Sigmoid colon (tissue), 4 donors: Measurements from ENCODE around the gene XPO6.

Experiments
- EP300 ChIP-seq, 4 donors: sonication (generic); formaldehyde crosslinking; IDR thresholded peaks; one replicate each; pipeline ENCODE4 v1.6.1; 2017; ENCODE audit warnings: antibody characterized with exemption in 4 of 4
- POLR2A ChIP-seq, 2 donors: fragments of 450-650 bp; IDR thresholded peaks; one replicate each; pipeline ENCODE4 v1.6.1; 2016; ENCODE audit warnings: antibody characterized with exemption in 2 of 2, mild to moderate bottlenecking in 2 of 2, moderate library complexity in 2 of 2

DNA sequence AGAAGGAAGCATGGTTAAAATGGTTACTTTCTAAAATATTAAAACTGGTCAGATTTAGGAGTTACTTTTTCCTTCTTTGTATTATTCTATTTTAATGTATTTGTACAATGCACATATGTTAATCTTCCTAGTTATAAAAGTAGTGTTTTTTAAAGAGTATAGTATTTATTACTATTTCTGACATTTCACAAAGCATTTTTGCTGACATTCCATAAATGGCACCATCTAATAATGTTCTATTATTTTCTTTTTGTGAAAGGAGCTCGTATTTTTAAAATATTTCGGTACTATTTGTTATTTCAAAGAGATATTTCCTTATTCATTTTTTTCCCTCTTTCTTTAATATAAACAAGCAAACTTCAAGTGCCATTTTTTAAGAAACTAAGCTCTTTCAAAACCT lies 100.8 kb downstream of the XPO6 start:
- TF ChIP-seq POLR2A (IDR thresholded peaks at IDR 0.05) (no peak), EP300 (IDR thresholded peaks at IDR 0.05) (no peak)
